Heart right ventricle (tissue), 16 donors: ENCODE data around the gene PRICKLE1. TPM values are rescaled to one million over a fixed set of nuclear protein-coding genes. Genes with fewer than 3 reads are reported as not detected.
"Not testable (repeated sequence)": the region's sequence is repeated elsewhere in the genome, so short reads cannot be mapped to it uniquely, and the experiment has no call there.

Source experiments
- ATAC-seq, 8 donors: fragments of 200-7000 bp; cut with Tn5 transposase; one replicate each; pipeline ENCODE4 v1.9.1; 2020; ENCODE audit warnings: mild to moderate bottlenecking in 8 of 8, moderate library complexity in 8 of 8, moderate number of reproducible peaks in 1 of 8
- DNase-seq, 2 donors: peaks; one replicate each; pipeline ENCODE4 v3.0.0-alpha.2; 2020
- H3K27ac ChIP-seq, 10 donors: fragments of 200-600 bp; sonication (generic) in 2 of 10; one replicate each; pipeline versions ENCODE4 v1.5.0 to v1.8.0; 2020 to 2022; ENCODE audit warnings: mild to moderate bottlenecking in 3 of 10
- H3K27me3 ChIP-seq, 7 donors: fragments of 200-600 bp; one replicate each; pipeline ENCODE4 v1.8.0; 2021 to 2022; ENCODE audit warnings: mild to moderate bottlenecking in 2 of 7
- H3K36me3 ChIP-seq, 9 donors: fragments of 200-600 bp; sonication (generic) in 1 of 9; one replicate each; pipeline versions ENCODE4 v1.5.0 to v1.8.0; 2020 to 2022; ENCODE audit warnings: mild to moderate bottlenecking in 2 of 9
- H3K4me1 ChIP-seq, 9 donors: fragments of 200-600 bp; sonication (generic) in 1 of 9; one replicate each; pipeline versions ENCODE4 v1.5.0 to v1.8.0; 2020 to 2022; ENCODE audit warnings: mild to moderate bottlenecking in 4 of 9
- H3K4me3 ChIP-seq, 10 donors: fragments of 200-600 bp; sonication (generic) in 2 of 10; one replicate each; pipeline versions ENCODE4 v1.5.0 to v1.8.0; 2020 to 2022; ENCODE audit warnings: mild to moderate bottlenecking in 7 of 10, moderate library complexity in 2 of 10
- H3K9me3 ChIP-seq, 11 donors: fragments of 200-600 bp in 10 of 11; sonication (generic) in 2 of 11; one replicate each; pipeline versions ENCODE4 v1.5.0 to v1.8.0; 2013 to 2022; ENCODE audit warnings: mild to moderate bottlenecking in 2 of 11, control low read depth in 1 of 11, moderate library complexity in 1 of 11
- whole genome bisulfite sequencing, 2 donors: extraction: QIAGEN DNeasy Blood & Tissue Kit; methylation state at CpG; one replicate each; pipeline ENCODE4 v1.1.7; 2013; ENCODE audit warnings: inconsistent platforms in 1 of 2; 5-methylcytosine and 5-hydroxymethylcytosine counted together
- intact Hi-C, 10 donors: fragments of 100-400 bp; cut with DNase I; formaldehyde crosslinking; loops; one replicate each; pipeline versions ENCODE4 v1.11.1 to v1.14.2; 2022
- polyA plus RNA-seq, 2 donors: library from polyadenylated mRNA; stranded (reverse); fragments of 200-250 nt; gene quantifications; one replicate each; pipeline ENCODE4 v1.2.3, GENCODE V29; 2013
- total RNA-seq, 10 donors: library from RNA; stranded (reverse); fragmentation: NEBNext Ultra II Directional in 3 of 10; extraction: Animal tissue kit (Norgen Biotek cat#: 25700) in 3 of 10; gene quantifications; one replicate each; pipeline versions ENCODE4 v1.2.1 to v1.2.4, GENCODE V29; 2021 to 2023
- TF ChIP-seq, protein P1 (sequence below), 9 donors: fragments of 200-600 bp; sonication (generic) in 2 of 9; IDR thresholded peaks; one replicate each; pipeline versions ENCODE4 v1.5.0 to v1.8.0; 2021 to 2022; ENCODE audit warnings: antibody characterized with exemption in 9 of 9, mild to moderate bottlenecking in 5 of 9, moderate library complexity in 1 of 9
- donor health status: Arrhythmogenic right ventricular cardiomyopathy.
- donor health status: ischemic (EF 13 %, LVEDD 7.1; RV severe dilation, severe dysfunction).
- donor health status: healthy with polysubstance abuse.
- donor health status: DM: no; HTN: yes; CAD: no.
- donor health status: DM: no; HTN: no; CAD: no.
- donor health status: ischemic (EF 25% LVEDD 6.9; RV normal size, moderate dysfunction).
- donor health status: ischemic (EF 25% LVEDD 5.7; RV mildly dilated, moderate dysfunction).
- donor health status: healthy.
- donor health status: DM: yes; HTN: yes; CAD: no.
- donor health status: Ischemic cardiomyopathy.
- donor health status: ischemic (EF 35%, LVEDD 5.7; RV mildly dilated, moderate dysfunction).
- donor health status: nonischemic (EF 11% LVEDD 7.7; RV severe dilation, severe dysfunction).
- donor health status: DM: yes; HTN: yes; CAD: no.
- donor health status: PGD.
- donor health status: ischemic (EF 29% LVEDD 5.4; RV normal size, mild dysfunction).
- donor health status: nonischemic (EF 23%, LVEDD 6.1; RV moderate dilation, normal function).

The PRICKLE1 gene
- total and polyA plus RNA-seq, 12 donors = 2.9 to 36.9 (median 17.8) TPM

- H3K36me3 ChIP-seq = peaks cover 0 to 39% (median 0%) of the 10 kb centered on the region in 9 donors
- intact Hi-C loops = loop anchor here in 1 of 10 donors (5.0 kb wide), 1 partner anchor 58 kb away; no protein-coding TSS in a partner anchor
These were observed 38.7 kb downstream of the PRICKLE1 start for GRCh38 chr12:42550800-42551199.

DNA sequence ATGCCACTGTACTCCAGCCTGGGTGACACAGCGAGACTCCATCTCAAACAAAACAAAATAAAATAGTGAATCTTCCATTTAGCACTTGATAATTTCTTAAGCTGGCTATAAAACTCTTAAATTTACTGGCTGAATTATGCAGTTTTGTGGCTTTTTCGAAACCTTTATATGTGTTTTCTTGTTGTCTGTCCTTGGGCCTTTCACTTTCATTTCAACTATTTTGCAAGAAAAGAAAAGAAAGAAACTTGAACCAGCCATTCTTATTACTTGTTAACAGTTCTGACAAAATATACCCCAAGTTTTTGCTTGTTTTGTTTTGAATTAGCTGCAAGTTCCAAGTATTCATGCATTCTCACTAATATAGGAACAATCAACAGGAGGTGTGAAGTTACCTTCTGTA lies 42.8 kb downstream of the PRICKLE1 start:
- no peak overlapping the region for H3K4me3 ChIP-seq
- TF ChIP-seq, protein P1, sequence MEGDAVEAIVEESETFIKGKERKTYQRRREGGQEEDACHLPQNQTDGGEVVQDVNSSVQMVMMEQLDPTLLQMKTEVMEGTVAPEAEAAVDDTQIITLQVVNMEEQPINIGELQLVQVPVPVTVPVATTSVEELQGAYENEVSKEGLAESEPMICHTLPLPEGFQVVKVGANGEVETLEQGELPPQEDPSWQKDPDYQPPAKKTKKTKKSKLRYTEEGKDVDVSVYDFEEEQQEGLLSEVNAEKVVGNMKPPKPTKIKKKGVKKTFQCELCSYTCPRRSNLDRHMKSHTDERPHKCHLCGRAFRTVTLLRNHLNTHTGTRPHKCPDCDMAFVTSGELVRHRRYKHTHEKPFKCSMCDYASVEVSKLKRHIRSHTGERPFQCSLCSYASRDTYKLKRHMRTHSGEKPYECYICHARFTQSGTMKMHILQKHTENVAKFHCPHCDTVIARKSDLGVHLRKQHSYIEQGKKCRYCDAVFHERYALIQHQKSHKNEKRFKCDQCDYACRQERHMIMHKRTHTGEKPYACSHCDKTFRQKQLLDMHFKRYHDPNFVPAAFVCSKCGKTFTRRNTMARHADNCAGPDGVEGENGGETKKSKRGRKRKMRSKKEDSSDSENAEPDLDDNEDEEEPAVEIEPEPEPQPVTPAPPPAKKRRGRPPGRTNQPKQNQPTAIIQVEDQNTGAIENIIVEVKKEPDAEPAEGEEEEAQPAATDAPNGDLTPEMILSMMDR (IDR thresholded peaks at IDR 0.05) = no peak
- H3K9me3 ChIP-seq = no peaks in the 10 kb centered on the region
- ATAC-seq = no peak
- H3K36me3 ChIP-seq = peaks cover 0 to 44% (median 0%) of the 10 kb centered on the region in 9 donors
- WGBS, 2 donors = 94 to 96% methylated on average over 2 of the region's 2 CpGs
- intact Hi-C loops = no loop called here
- H3K27ac ChIP-seq = no peak overlapping the region
- DNase-seq = no peak
- no peaks in the 10 kb centered on the region for H3K27me3 ChIP-seq
- H3K4me1 ChIP-seq = no peaks in the 10 kb centered on the region

More at GRCh38 chr12:42550800-42551199, 38.7 kb downstream of the PRICKLE1 start:
- H3K27ac ChIP-seq = no peak overlapping the region
- TF ChIP-seq, protein P1 (IDR thresholded peaks at IDR 0.05) = no peak
- no peaks in the 10 kb centered on the region for H3K4me1 ChIP-seq
- H3K27me3 ChIP-seq = peaks cover 0 to 4% (median 0%) of the 10 kb centered on the region in 7 donors
- ATAC-seq = no peak
- no peaks in the 10 kb centered on the region for H3K9me3 ChIP-seq
- DNase-seq = no peak
- H3K4me3 ChIP-seq = no peak overlapping the region

GRCh38 chr12:42541965-42542364 lies 47.6 kb downstream of the PRICKLE1 start:
- intact Hi-C loops = no loop called here
- no peaks in the 10 kb centered on the region for H3K4me1 ChIP-seq
- no peak overlapping the region for H3K4me3 ChIP-seq
- DNase-seq (no peak), ATAC-seq (no peak)
- H3K9me3 ChIP-seq = no peaks in the 10 kb centered on the region
- H3K36me3 ChIP-seq = peaks cover 0 to 16% (median 0%) of the 10 kb centered on the region in 9 donors
- WGBS, 2 donors = 59 to 70% methylated on average over 2 of the region's 2 CpGs
- TF ChIP-seq, protein P1 (IDR thresholded peaks at IDR 0.05) = no peak
- H3K27ac ChIP-seq = no peak overlapping the region
- H3K27me3 ChIP-seq = no peaks in the 10 kb centered on the region

DNA sequence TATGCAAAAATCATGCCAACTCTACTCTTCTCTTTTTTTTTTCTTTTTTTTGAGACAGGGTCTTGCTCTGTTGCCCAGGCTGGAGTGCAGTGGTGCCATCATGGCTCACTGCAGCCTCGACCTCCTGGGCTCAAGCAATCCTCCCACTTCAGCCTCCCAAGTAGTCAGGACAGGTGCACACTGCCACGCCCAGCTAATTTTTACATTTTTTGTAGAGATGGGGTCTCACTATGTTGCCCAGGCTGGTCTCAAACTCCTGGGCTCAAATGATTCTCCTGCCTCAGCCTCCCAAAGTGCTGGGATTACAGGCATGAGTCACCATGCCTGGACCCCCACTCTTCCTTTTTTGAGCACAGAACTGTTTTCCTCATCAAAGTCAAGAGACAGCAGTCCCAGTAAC lies 48.2 kb downstream of the PRICKLE1 start:
- H3K4me1 ChIP-seq, ATAC-seq, H3K27ac ChIP-seq, H3K9me3 ChIP-seq, H3K4me3 ChIP-seq, intact Hi-C loops, H3K27me3 ChIP-seq, DNase-seq: not testable (repeated sequence)
- 47 to 94% methylated on average over 2 of the region's 2 CpGs for WGBS, 2 donors
- H3K36me3 ChIP-seq = peaks cover 0 to 10% (median 0%) of the 10 kb centered on the region in 9 donors

GRCh38 chr12:42539696-42540095 lies 49.9 kb downstream of the PRICKLE1 start:
- no peak overlapping the region for H3K4me3 ChIP-seq
- TF ChIP-seq, protein P1 (IDR thresholded peaks at IDR 0.05) = no peak
- no peaks in the 10 kb centered on the region for H3K36me3 ChIP-seq
- no peaks in the 10 kb centered on the region for H3K27me3 ChIP-seq
- ATAC-seq (no peak), DNase-seq (no peak)
- H3K9me3 ChIP-seq = no peaks in the 10 kb centered on the region
- H3K4me1 ChIP-seq = peaks cover 0 to 3% (median 0%) of the 10 kb centered on the region in 9 donors
- 64 to 67% methylated on average over 1 of the region's 1 CpG for WGBS, 2 donors
- no peak overlapping the region for H3K27ac ChIP-seq
- intact Hi-C loops = no loop called here
